H9 (cell line): ENCODE results near the gene PTX3. TPM values are rescaled to one million over a fixed set of nuclear protein-coding genes. Genes with fewer than 3 reads are reported as not detected.

ENCODE experiments used
- DNase-seq: peaks from one replicate; pipeline ENCODE4 v3.0.0-alpha.2; 2017
- H2AFZ ChIP-seq: one replicate; pipeline ENCODE4 v1.6.1; 2013; ENCODE audit warnings: mild to moderate bottlenecking, low read length, control low read depth, moderate library complexity
- H2AK5ac ChIP-seq: 2 replicates; pipeline ENCODE4 v1.6.1; 2013; ENCODE audit warnings: low read length, control low read depth, mixed read lengths; ENCODE audit not compliant: insufficient read length
- H2BK120ac ChIP-seq: one replicate; pipeline ENCODE4 v1.6.1; 2013; ENCODE audit warnings: low read depth, mild to moderate bottlenecking, low read length, control low read depth, inconsistent platforms; ENCODE audit not compliant: poor library complexity, severe bottlenecking
- H2BK12ac ChIP-seq: 2 replicates; pipeline ENCODE4 v1.6.1; 2013; ENCODE audit warnings: low read length, control low read depth, mixed read lengths, low read depth; ENCODE audit not compliant: insufficient read length
- H2BK15ac ChIP-seq: 2 replicates; pipeline ENCODE4 v1.6.1; 2013; ENCODE audit warnings: low read depth, low read length, control low read depth
- H2BK20ac ChIP-seq: one replicate; pipeline ENCODE4 v1.6.1; 2013; ENCODE audit warnings: low read depth, mild to moderate bottlenecking, low read length, control low read depth, inconsistent platforms; ENCODE audit not compliant: poor library complexity, severe bottlenecking
- H2BK5ac ChIP-seq: 2 replicates; pipeline ENCODE4 v1.6.1; 2013; ENCODE audit warnings: low read length, control low read depth, mixed read lengths; ENCODE audit not compliant: insufficient read length
- H3K14ac ChIP-seq: 2 replicates; pipeline ENCODE4 v1.6.1; 2013; ENCODE audit warnings: low read length, control low read depth; ENCODE audit not compliant: insufficient read depth
- H3K18ac ChIP-seq: 2 replicates; pipeline ENCODE4 v1.6.1; 2013; ENCODE audit warnings: low read depth, mild to moderate bottlenecking, mixed read lengths, low read length, control low read depth; ENCODE audit not compliant: insufficient read length
- H3K23ac ChIP-seq: 2 replicates; pipeline ENCODE4 v1.6.1; 2013; ENCODE audit warnings: low read length, control low read depth, mixed read lengths, low read depth; ENCODE audit not compliant: insufficient read length
- H3K23me2 ChIP-seq: 2 replicates; pipeline ENCODE4 v1.6.1; 2013; ENCODE audit warnings: low read depth, mild to moderate bottlenecking, mixed read lengths, low read length, control low read depth; ENCODE audit not compliant: insufficient read length, poor library complexity, severe bottlenecking
- H3K27ac ChIP-seq: 2 replicates; pipeline ENCODE4 v1.5.1; 2013; ENCODE audit warnings: low read length, control low read depth, mixed read lengths, low read depth; ENCODE audit not compliant: insufficient read length
- H3K27me3 ChIP-seq: 2 replicates; pipeline ENCODE4 v1.6.1; 2013; ENCODE audit warnings: low read length, control low read depth, inconsistent platforms; ENCODE audit not compliant: insufficient read depth
- H3K4ac ChIP-seq: 2 replicates; pipeline ENCODE4 v1.6.1; 2013; ENCODE audit warnings: low read depth, mild to moderate bottlenecking, control low read depth, inconsistent platforms, low read length, moderate library complexity
- H3K4me1 ChIP-seq: 2 replicates; pipeline ENCODE4 v1.6.1; 2013; ENCODE audit warnings: low read length, control low read depth, inconsistent platforms; ENCODE audit not compliant: insufficient read depth
- H3K4me2 ChIP-seq: 2 replicates; pipeline ENCODE4 v1.6.1; 2013; ENCODE audit warnings: low read length, control low read depth, mixed read lengths; ENCODE audit not compliant: insufficient read length, insufficient read depth
- H3K56ac ChIP-seq: 2 replicates; pipeline ENCODE4 v1.6.1; 2013; ENCODE audit warnings: low read depth, mild to moderate bottlenecking, mixed read lengths, low read length, control low read depth; ENCODE audit not compliant: insufficient read length
- H3K79me1 ChIP-seq: 2 replicates; pipeline ENCODE4 v1.6.1; 2013; ENCODE audit warnings: low read depth, mild to moderate bottlenecking, moderate library complexity, low read length, control low read depth, inconsistent platforms; ENCODE audit not compliant: insufficient read depth, poor library complexity, severe bottlenecking
- H3K79me2 ChIP-seq: 2 replicates; pipeline ENCODE4 v1.6.1; 2013; ENCODE audit warnings: low read length, control low read depth, inconsistent platforms; ENCODE audit not compliant: insufficient read depth
- H3K9ac ChIP-seq: 2 replicates; pipeline ENCODE4 v1.6.1; 2013; ENCODE audit warnings: low read length, control low read depth, mixed read lengths; ENCODE audit not compliant: insufficient read length; ENCODE audit errors: extremely low read depth
- H3K9me3 ChIP-seq: one replicate; pipeline ENCODE4 v1.6.1; 2013; ENCODE audit warnings: low read depth, low read length, inconsistent platforms; ENCODE audit not compliant: control insufficient read depth
- H3T11ph ChIP-seq: one replicate; pipeline ENCODE4 v1.6.1; 2013; ENCODE audit warnings: mild to moderate bottlenecking, low read length, control low read depth, inconsistent platforms
- H4K20me1 ChIP-seq: one replicate; pipeline ENCODE4 v1.6.1; 2013; ENCODE audit not compliant: control insufficient read depth, insufficient read length, insufficient read depth
- H4K5ac ChIP-seq: 2 replicates; pipeline ENCODE4 v1.6.1; 2013; ENCODE audit warnings: low read depth, mild to moderate bottlenecking, mixed read lengths, low read length, control low read depth; ENCODE audit not compliant: insufficient read length
- H4K8ac ChIP-seq: replicated peaks from 2 replicates; pipeline ENCODE4 v1.6.1; 2013; ENCODE audit warnings: low read length, control low read depth, mixed read lengths, low read depth; ENCODE audit not compliant: insufficient read length
- H4K91ac ChIP-seq: 2 replicates; pipeline ENCODE4 v1.6.1; 2013; ENCODE audit warnings: low read depth, mild to moderate bottlenecking, moderate library complexity, mixed read lengths, low read length, control low read depth; ENCODE audit not compliant: insufficient read length
- H3K27ac Mint-ChIP-seq, 3 experiments: 2 replicates in 2 of 3; 3 replicates in 1 of 3; pipeline ENCODE4 v1.8.0; 2020 to 2021; ENCODE audit warnings: mixed read lengths in 3 of 3, mild to moderate bottlenecking in 1 of 3, moderate library complexity in 1 of 3
- H3K27me3 Mint-ChIP-seq: 2 replicates; pipeline ENCODE4 v1.8.0; 2021; ENCODE audit warnings: low read depth, mild to moderate bottlenecking, moderate library complexity, mixed read lengths
- H3K36me3 Mint-ChIP-seq, 3 experiments: 2 replicates in 2 of 3; 3 replicates in 1 of 3; pipeline ENCODE4 v1.8.0; 2020 to 2021; ENCODE audit warnings: low read depth in 3 of 3, mixed read lengths in 3 of 3; ENCODE audit not compliant: insufficient read depth in 1 of 3
- H3K4me1 Mint-ChIP-seq, 2 experiments: 2 replicates each; pipeline ENCODE4 v1.8.0; 2020; ENCODE audit warnings: mixed read lengths in 2 of 2
- H3K4me3 Mint-ChIP-seq, 2 experiments: 2 replicates in 1 of 2; 3 replicates in 1 of 2; pipeline ENCODE4 v1.8.0; 2020 to 2021; ENCODE audit warnings: mild to moderate bottlenecking in 2 of 2, mixed read lengths in 2 of 2, moderate library complexity in 1 of 2
- H3K9me3 Mint-ChIP-seq, 2 experiments: 2 replicates in 1 of 2; 3 replicates in 1 of 2; pipeline ENCODE4 v1.8.0; 2020; ENCODE audit warnings: mild to moderate bottlenecking in 2 of 2, mixed read lengths in 2 of 2, moderate library complexity in 1 of 2
- WGBS: extraction: QIAGEN DNeasy Blood & Tissue Kit; methylation state at CpG from one replicate; pipeline ENCODE4 v1.1.7; 2013; ENCODE audit warnings: missing lambda C conversion rate, low lambda C conversion rate, mixed read lengths; ENCODE audit not compliant: insufficient read length; ENCODE audit errors: extremely low coverage; 5-methylcytosine and 5-hydroxymethylcytosine counted together
- total RNA-seq: library from RNA; stranded (reverse); gene quantifications from 2 replicates; pipeline ENCODE4 v1.2.1, GENCODE V29; 2021
- TF ChIP-seq, protein P1 (sequence below): fragments of 200-600 bp; sonication (generic); conservative IDR thresholded peaks from 3 replicates; pipeline ENCODE4 v1.8.0; 2021; ENCODE audit warnings: antibody characterized with exemption, mild to moderate bottlenecking

PTX3 gene
- total RNA-seq, 1 experiment from 2014 or later: 0.11 TPM

DNA sequence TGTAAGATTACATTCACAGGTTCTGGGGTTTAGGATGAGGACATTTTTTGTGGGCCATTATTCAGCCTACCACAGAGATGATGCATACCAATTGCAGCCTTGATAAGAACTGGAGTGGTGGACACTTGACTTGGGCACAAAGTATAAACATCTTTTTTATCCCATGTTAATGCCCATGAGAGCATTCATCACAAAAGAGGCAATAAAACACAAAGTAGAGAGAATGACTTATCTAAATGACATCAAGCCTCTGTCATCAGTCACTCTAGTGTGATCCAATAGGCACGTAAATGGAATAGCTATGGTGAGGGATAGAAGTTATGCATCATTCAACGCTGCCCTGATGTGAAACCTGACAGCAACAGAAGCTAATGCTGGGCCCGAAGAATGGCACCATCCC lies 40.8 kb downstream of the PTX3 start:
- peaks cover 0 to 8% (median under 1%) of the 10 kb centered on the region in 3 experiments; a peak in 2 of 7 replicates for H3K36me3 Mint-ChIP-seq
- no peak overlapping the region for H4K5ac ChIP-seq
- H3K14ac ChIP-seq: no peak overlapping the region
- H3T11ph ChIP-seq: no peak overlapping the region
- no peak overlapping the region for H3K18ac ChIP-seq
- no peak overlapping the region for H4K8ac ChIP-seq
- H3K23ac ChIP-seq: no peak overlapping the region
- no peak overlapping the region for H3K27ac ChIP-seq
- H3K56ac ChIP-seq: no peak overlapping the region
- no peak overlapping the region for H2BK5ac ChIP-seq
- H3K4me2 ChIP-seq: no peak overlapping the region
- no peaks in the 10 kb centered on the region for H3K27me3 Mint-ChIP-seq
- H2BK20ac ChIP-seq: no peak overlapping the region
- no peak overlapping the region for H2BK120ac ChIP-seq
- no CpG with 5 or more reads among the region's 3 CpGs for WGBS
- H2BK15ac ChIP-seq: no peak overlapping the region
- no peak for DNase-seq
- H3K4ac ChIP-seq: no peak overlapping the region
- no peaks in the 10 kb centered on the region for H3K27me3 ChIP-seq
- H2AFZ ChIP-seq: no peak overlapping the region
- peaks cover 12 to 13% of the 10 kb centered on the region in 2 experiments for H3K4me1 Mint-ChIP-seq
- H3K9me3 Mint-ChIP-seq: peaks cover 5 to 16% of the 10 kb centered on the region in 2 experiments; a peak in 4 of 5 replicates
- no peaks in the 10 kb centered on the region for H3K9me3 ChIP-seq
- H3K4me3 Mint-ChIP-seq: no peak overlapping the region
- no peaks in the 10 kb centered on the region for H3K79me2 ChIP-seq
- H3K23me2 ChIP-seq: no peaks in the 10 kb centered on the region
- no peak overlapping the region for H2AK5ac ChIP-seq
- no peak overlapping the region for H3K9ac ChIP-seq
- H3K27ac Mint-ChIP-seq: no peak overlapping the region
- H4K91ac ChIP-seq: no peak overlapping the region
- TF ChIP-seq, protein P1, sequence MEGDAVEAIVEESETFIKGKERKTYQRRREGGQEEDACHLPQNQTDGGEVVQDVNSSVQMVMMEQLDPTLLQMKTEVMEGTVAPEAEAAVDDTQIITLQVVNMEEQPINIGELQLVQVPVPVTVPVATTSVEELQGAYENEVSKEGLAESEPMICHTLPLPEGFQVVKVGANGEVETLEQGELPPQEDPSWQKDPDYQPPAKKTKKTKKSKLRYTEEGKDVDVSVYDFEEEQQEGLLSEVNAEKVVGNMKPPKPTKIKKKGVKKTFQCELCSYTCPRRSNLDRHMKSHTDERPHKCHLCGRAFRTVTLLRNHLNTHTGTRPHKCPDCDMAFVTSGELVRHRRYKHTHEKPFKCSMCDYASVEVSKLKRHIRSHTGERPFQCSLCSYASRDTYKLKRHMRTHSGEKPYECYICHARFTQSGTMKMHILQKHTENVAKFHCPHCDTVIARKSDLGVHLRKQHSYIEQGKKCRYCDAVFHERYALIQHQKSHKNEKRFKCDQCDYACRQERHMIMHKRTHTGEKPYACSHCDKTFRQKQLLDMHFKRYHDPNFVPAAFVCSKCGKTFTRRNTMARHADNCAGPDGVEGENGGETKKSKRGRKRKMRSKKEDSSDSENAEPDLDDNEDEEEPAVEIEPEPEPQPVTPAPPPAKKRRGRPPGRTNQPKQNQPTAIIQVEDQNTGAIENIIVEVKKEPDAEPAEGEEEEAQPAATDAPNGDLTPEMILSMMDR: no peak
- H3K4me1 ChIP-seq: no peaks in the 10 kb centered on the region
- no peaks in the 10 kb centered on the region for H4K20me1 ChIP-seq
- H2BK12ac ChIP-seq: no peak overlapping the region
- H3K79me1 ChIP-seq: no peaks in the 10 kb centered on the region
